Chondrocyte (in vitro differentiated cells): ENCODE measurements around the gene MAGEC1. TPM values are rescaled to one million over a fixed set of nuclear protein-coding genes. Genes with fewer than 3 reads are reported as not detected.

Experiments used
- DNase-seq: peaks from one replicate; pipeline ENCODE4 v3.0.0; 2021; ENCODE audit warnings: mixed read lengths, low spot score
- H3K27ac Mint-ChIP-seq: one replicate; pipeline ENCODE4 v1.8.0; 2021; ENCODE audit warnings: mild to moderate bottlenecking, moderate library complexity, mixed read lengths; ENCODE audit not compliant: unreplicated experiment
- H3K27me3 Mint-ChIP-seq: 2 replicates; pipeline ENCODE4 v1.8.0; 2021; ENCODE audit warnings: low read depth, mixed read lengths
- H3K36me3 Mint-ChIP-seq: 2 replicates; pipeline ENCODE4 v1.8.0; 2021; ENCODE audit warnings: low read depth, mixed read lengths
- H3K4me1 Mint-ChIP-seq: 2 replicates; pipeline ENCODE4 v1.8.0; 2021; ENCODE audit warnings: low read depth, mild to moderate bottlenecking, mixed read lengths
- H3K4me3 Mint-ChIP-seq: one replicate; pipeline ENCODE4 v1.8.0; 2021; ENCODE audit warnings: mild to moderate bottlenecking, moderate library complexity, mixed read lengths; ENCODE audit not compliant: unreplicated experiment
- H3K9me3 Mint-ChIP-seq: 2 replicates; pipeline ENCODE4 v1.8.0; 2021; ENCODE audit warnings: low read depth, mixed read lengths
- CTCF ChIP-seq: fragments of 200-600 bp; sonication (generic); IDR thresholded peaks from 2 replicates; pipeline ENCODE4 v1.5.0; 2021; ENCODE audit warnings: antibody characterized with exemption, mild to moderate bottlenecking, moderate library complexity
- total RNA-seq: library from RNA; stranded (reverse); gene quantifications from 3 replicates; pipeline ENCODE4 v1.2.1, GENCODE V29; 2021

MAGEC1 gene
- total RNA-seq, 1 donor from 2014 or later, result not detected

- H3K9me3 Mint-ChIP-seq, result peaks cover 27% of the 10 kb centered on the region
- no peak overlapping the region for H3K27ac Mint-ChIP-seq
- H3K27me3 Mint-ChIP-seq, result no peaks in the 10 kb centered on the region
- no peak overlapping the region for H3K4me3 Mint-ChIP-seq
- no peak for DNase-seq
- TF ChIP-seq CTCF, result no peak
- no peaks in the 10 kb centered on the region for H3K4me1 Mint-ChIP-seq
- no peaks in the 10 kb centered on the region for H3K36me3 Mint-ChIP-seq
These were observed 43.7 kb downstream of the MAGEC1 start for GRCh38 chrX:141947350-141947749.

DNA sequence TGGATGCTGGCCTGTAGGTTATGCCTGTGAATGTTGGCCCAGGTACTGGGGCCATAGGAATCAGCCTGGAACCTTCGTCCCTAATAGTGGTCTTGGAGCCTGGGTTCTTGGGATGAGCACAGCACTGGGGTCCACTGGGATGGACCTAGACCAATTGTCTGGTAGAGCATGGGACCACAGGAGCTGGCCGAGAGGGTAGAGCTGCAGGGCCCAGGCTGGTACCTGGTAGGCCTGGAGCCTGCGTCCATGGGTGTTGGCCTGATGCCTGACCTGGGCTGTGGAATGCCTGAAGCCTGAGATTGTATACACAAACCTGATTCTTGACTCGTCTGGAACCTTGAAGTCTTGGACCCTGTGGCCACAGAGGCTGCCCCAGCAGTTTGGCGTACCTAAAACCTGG lies 48.9 kb downstream of the MAGEC1 start:
- Mint-ChIP-seq H3K36me3 (no peaks in the 10 kb centered on the region), H3K4me3 (no peak overlapping the region), H3K9me3 (peaks cover 35% of the 10 kb centered on the region), H3K27ac (no peak overlapping the region), H3K4me1 (no peaks in the 10 kb centered on the region), H3K27me3 (no peaks in the 10 kb centered on the region)
- DNase-seq, result no peak
- no peak for TF ChIP-seq CTCF

- Mint-ChIP-seq H3K9me3 (peaks cover 27% of the 10 kb centered on the region), H3K4me1 (no peaks in the 10 kb centered on the region), H3K27ac (no peak overlapping the region), H3K27me3 (no peaks in the 10 kb centered on the region), H3K36me3 (no peaks in the 10 kb centered on the region), H3K4me3 (no peak overlapping the region)
- no peak for DNase-seq
- TF ChIP-seq CTCF, result no peak
These were observed 55.0 kb downstream of the MAGEC1 start for GRCh38 chrX:141958675-141959074.

Other genes with a start within 250 kb of the MAGEC1 start
- not detected in 3 replicates for gene SPANXD, start 205.2 kb upstream of the MAGEC1 start, total RNA-seq
- not detected in 3 replicates for gene MAGEC3, start 65.6 kb upstream of the MAGEC1 start, total RNA-seq